CD4-positive, alpha-beta T cell treated with Interleukin-17A for 4 hours (primary cell): ENCODE measurements around the gene CAPZB.

Source experiments
- DNase-seq: peaks from one replicate; pipeline ENCODE4 v3.0.0-alpha.2; 2020; ENCODE audit warnings: mixed read lengths

CAPZB gene

GRCh38 chr1:19447550-19447949 lies 37.8 kb downstream of the CAPZB start:
- DNase-seq: no peak

GRCh38 chr1:19445417-19446342 lies 39.7 kb downstream of the CAPZB start:
- no peak for DNase-seq

- no peak for DNase-seq
Measured at GRCh38 chr1:19444296-19445021, 40.9 kb downstream of the CAPZB start.

GRCh38 chr1:19443326-19443725 lies 42.0 kb downstream of the CAPZB start:
- DNase-seq: no peak

GRCh38 chr1:19442154-19443096 lies 42.9 kb downstream of the CAPZB start:
- no peak for DNase-seq

- no peak for DNase-seq
Measured at GRCh38 chr1:19441048-19441780, 44.1 kb downstream of the CAPZB start.

- DNase-seq: peak; percentile 66
Measured at GRCh38 chr1:19439464-19440171, 45.7 kb downstream of the CAPZB start.

- DNase-seq: no peak
Measured at GRCh38 chr1:19438516-19439195, 46.7 kb downstream of the CAPZB start.

GRCh38 chr1:19437891-19438294 lies 47.4 kb downstream of the CAPZB start:
- DNase-seq: no peak

GRCh38 chr1:19436716-19437476 lies 48.4 kb downstream of the CAPZB start:
- DNase-seq: peak; percentile 50

GRCh38 chr1:19435851-19436455 lies 49.4 kb downstream of the CAPZB start:
- DNase-seq: no peak

GRCh38 chr1:19435181-19435580 lies 50.2 kb downstream of the CAPZB start:
- no peak for DNase-seq

- no peak for DNase-seq
Measured at GRCh38 chr1:19433719-19433998, 51.7 kb downstream of the CAPZB start.

GRCh38 chr1:19432943-19433718 lies 52.2 kb downstream of the CAPZB start:
- no peak for DNase-seq

GRCh38 chr1:19430121-19431068 lies 54.9 kb downstream of the CAPZB start:
- DNase-seq: no peak

GRCh38 chr1:19429611-19430010 lies 55.7 kb downstream of the CAPZB start:
- DNase-seq: no peak

- no peak for DNase-seq
Measured at GRCh38 chr1:19427087-19427781, 58.1 kb downstream of the CAPZB start.
